K562 (cell line): ENCODE results near the gene DAAM1. TPM values are rescaled to one million over a fixed set of nuclear protein-coding genes. Genes with fewer than 3 reads are reported as not detected.

ENCODE experiments used
- ATAC-seq: fragments of 200-7000 bp; cut with Tn5 transposase; 3 replicates; pipeline ENCODE4 v1.9.1; 2020; ENCODE audit warnings: moderate library complexity
- BruUV-seq: library from RNA; stranded (reverse); fragments of 400-500 nt; replicated peaks from 2 replicates; lab custom pipeline; 2021; lab: Mats Ljungman, UMichigan
- CTCF ChIA-PET: fragments of 300-600 bp; formaldehyde crosslinking; extraction: SDS; loops from one replicate; lab custom pipeline; 2021; ENCODE audit warnings: low intra/inter-chr PET ratio; lab: Yijun Ruan, JAX
- POLR2A ChIA-PET: fragments of 300-600, 350-650 bp; sonication (Branson Sonifier 250); formaldehyde crosslinking; extraction: SDS; loops from one replicate; lab custom pipeline; 2021; ENCODE audit warnings: antibody characterized with exemption, inconsistent platforms; lab: Yijun Ruan, JAX
- DNase-seq, 4 experiments: peaks; one replicate each; pipeline versions ENCODE4 v3.0.0 to v3.0.0-alpha.2; 2011 to 2018; ENCODE audit warnings: low spot score in 3 of 4, mixed read lengths in 3 of 4; ENCODE audit errors: extremely low read depth in 1 of 4
- FAIRE-seq: peaks from 2 replicates; lab custom pipeline; 2011; peaks lifted over from hg19 to GRCh38; lab: Jason Lieb, UNC
- H2AFZ ChIP-seq: 2 replicates; pipeline ENCODE4 v1.6.0; 2011; ENCODE audit warnings: low read depth, low read length, control low read depth, inconsistent platforms
- H3K27ac ChIP-seq: fragments of 200-600 bp; 3 replicates; pipeline ENCODE4 v1.8.0; 2011; ENCODE audit warnings: low read depth, mild to moderate bottlenecking, control low read depth, inconsistent platforms, low read length, moderate library complexity, mixed read lengths; ENCODE audit errors: extremely low read depth
- H3K27me3 ChIP-seq, 2 experiments: fragments of 300-600 bp in 1 of 2; 2 replicates in 1 of 2; 3 replicates in 1 of 2; pipeline versions ENCODE4 v1.6.0 to v1.8.0; 2011; ENCODE audit warnings: inconsistent platforms in 2 of 2, low read length in 2 of 2, mild to moderate bottlenecking in 1 of 2, mixed read lengths in 1 of 2, moderate library complexity in 1 of 2; ENCODE audit not compliant: control insufficient read depth in 2 of 2, insufficient read depth in 2 of 2
- H3K36me3 ChIP-seq: fragments of 300-600 bp; 3 replicates; pipeline ENCODE4 v1.8.0; 2011; ENCODE audit warnings: mild to moderate bottlenecking, low read length, inconsistent platforms; ENCODE audit not compliant: control insufficient read depth, insufficient read depth
- H3K4me1 ChIP-seq, 2 experiments: fragments of 200-600 bp in 1 of 2; replicated peaks in 1 of 2; 2 replicates in 1 of 2; 3 replicates in 1 of 2; pipeline versions ENCODE4 v1.5.1 to v1.8.0; 2011; ENCODE audit warnings: inconsistent platforms in 2 of 2, low read length in 2 of 2, mild to moderate bottlenecking in 1 of 2, mixed read lengths in 1 of 2, moderate library complexity in 1 of 2; ENCODE audit not compliant: control insufficient read depth in 2 of 2, insufficient read depth in 2 of 2
- H3K4me2 ChIP-seq: 2 replicates; pipeline ENCODE4 v1.6.1; 2011; ENCODE audit warnings: low read length, control low read depth, inconsistent platforms, mixed read lengths; ENCODE audit not compliant: insufficient read depth
- H3K4me3 ChIP-seq: fragments of 200-600 bp; sonication (generic), shearing (Covaris generic); 2 replicates; pipeline ENCODE4 v1.5.1; 2016; ENCODE audit warnings: control low read depth, inconsistent platforms
- H3K79me2 ChIP-seq: fragments of 200-600 bp; 3 replicates; pipeline ENCODE4 v1.8.0; 2011; ENCODE audit warnings: low read length, inconsistent platforms; ENCODE audit not compliant: control insufficient read depth, insufficient read depth
- H3K9ac ChIP-seq, 2 experiments: 2 replicates each; pipeline versions ENCODE4 v1.6.0 to v1.6.1; 2011; ENCODE audit warnings: low read depth in 2 of 2, low read length in 2 of 2, control low read depth in 1 of 2, inconsistent platforms in 1 of 2, mild to moderate bottlenecking in 1 of 2, mixed read lengths in 1 of 2; ENCODE audit not compliant: insufficient read depth in 1 of 2
- H3K9me1 ChIP-seq: one replicate; pipeline ENCODE4 v1.6.0; 2011; ENCODE audit warnings: inconsistent platforms, mild to moderate bottlenecking, low read length, moderate library complexity; ENCODE audit not compliant: control insufficient read depth, insufficient read depth
- H3K9me3 ChIP-seq: replicated peaks from 2 replicates; pipeline ENCODE4 v1.5.1; 2011; ENCODE audit warnings: low read depth, low read length, inconsistent platforms; ENCODE audit not compliant: control insufficient read depth, insufficient read depth
- H4K20me1 ChIP-seq: replicated peaks from 2 replicates; pipeline ENCODE4 v1.6.1; 2011; ENCODE audit warnings: low read length, inconsistent platforms, mixed read lengths; ENCODE audit not compliant: control insufficient read depth, insufficient read depth
- FIP1L1 ChIP-seq: fragments of 200-400 bp; formaldehyde crosslinking; IDR thresholded peaks from 2 replicates; pipeline ENCODE4 v1.6.1; 2018; ENCODE audit warnings: mild to moderate bottlenecking, low read depth, low read length; ENCODE audit not compliant: poor library complexity, severe bottlenecking
- FOSL1 ChIP-seq: fragments of 200-800 bp; sonication (Bioruptor generic); conservative IDR thresholded peaks from 2 replicates; pipeline ENCODE4 v1.6.1; 2016; ENCODE audit warnings: missing genetic modification characterization, missing compliant biosample characterization
- NCOA2 ChIP-seq, 2 experiments: fragments of 450-650 bp; IDR thresholded peaks; 2 replicates each; pipeline ENCODE4 v1.6.1; 2018; ENCODE audit warnings: mild to moderate bottlenecking in 2 of 2, moderate library complexity in 1 of 2; ENCODE audit not compliant: partially characterized antibody in 2 of 2
- PCBP2 ChIP-seq: fragments of 200-400 bp; formaldehyde crosslinking; IDR thresholded peaks from 2 replicates; pipeline ENCODE4 v1.6.1; 2018; ENCODE audit warnings: low read length, low read depth, mild to moderate bottlenecking, moderate library complexity; ENCODE audit not compliant: poor library complexity, severe bottlenecking
- WGBS: fragments of 100-300 bp; shearing (Covaris generic); methylation state at CpG from one replicate; pipeline ENCODE4 v1.1.6; 2016; ENCODE audit warnings: low coverage, mixed read lengths; ENCODE audit not compliant: insufficient coverage; ENCODE audit errors: missing lambda C conversion rate; 5-methylcytosine and 5-hydroxymethylcytosine counted together
- in situ Hi-C: fragments of 300-500 bp; cut with MboI; formaldehyde crosslinking; loops from 4 replicates; pipeline ENCODE4 v1.15.0; 2018; ENCODE audit warnings: inconsistent platforms, mixed read lengths
- intact Hi-C: fragments of 100-400 bp; cut with micrococcal nuclease; formaldehyde crosslinking; loops from 2 replicates; pipeline ENCODE4 v1.14.2; 2022
- polyA plus RNA-seq, 8 experiments: library from polyadenylated mRNA; depleted of rRNA in 4 of 8; stranded (reverse) in 5 of 8; unstranded in 3 of 8; fragments of >200 nt; fragmentation: Nextera tagmentation in 2 of 8; fragmentation: Illumina TruSeq in 1 of 8; extraction: Ambion mirVana in 2 of 8; extraction: Trizol in 1 of 8; gene quantifications; 2 replicates each; pipeline versions ENCODE4 v1.2.1 to v1.2.3, GENCODE V29; 2011 to 2014; ENCODE audit warnings: inconsistent platforms in 1 of 8, missing spikeins in 1 of 8
- total RNA-seq, 7 experiments: library from RNA; depleted of rRNA in 6 of 7; stranded (reverse); fragments of >200 nt in 6 of 7; fragmentation: Illumina TruSeq in 2 of 7; extraction: Trizol in 2 of 7; gene quantifications; 2 replicates each; pipeline versions ENCODE4 v1.2.1 to v1.2.3, GENCODE V29; 2011 to 2021; ENCODE audit warnings: low replicate concordance in 1 of 7
- TF ChIP-seq, protein P1 (sequence below): conservative IDR thresholded peaks from 2 replicates; pipeline ENCODE4 v1.6.1; 2011; ENCODE audit warnings: low read depth, mild to moderate bottlenecking, low read length; ENCODE audit not compliant: control insufficient read depth
- TF ChIP-seq, protein P2 (sequence below), 2 experiments: IDR thresholded peaks; 2 replicates each; pipeline ENCODE4 v1.6.1; 2011; ENCODE audit warnings: borderline replicate concordance in 1 of 2, control low read depth in 1 of 2, low read depth in 1 of 2, low read length in 1 of 2, mild to moderate bottlenecking in 1 of 2, mixed read lengths in 1 of 2, moderate library complexity in 1 of 2; ENCODE audit not compliant: insufficient read depth in 1 of 2, insufficient read length in 1 of 2, poor library complexity in 1 of 2, severe bottlenecking in 1 of 2; ENCODE audit errors: extremely low read depth in 1 of 2
- TF ChIP-seq, protein P3 (sequence below), 2 experiments: fragments of 450-650 bp in 1 of 2; sonication (generic) in 1 of 2; formaldehyde crosslinking in 1 of 2; IDR thresholded peaks in 1 of 2; conservative IDR thresholded peaks in 1 of 2; 2 replicates each; pipeline versions ENCODE4 v1.6.1 to v1.8.1; 2016 to 2023; ENCODE audit warnings: mild to moderate bottlenecking in 2 of 2, moderate library complexity in 2 of 2, inconsistent platforms in 1 of 2, missing genetic modification reagents in 1 of 2

The DAAM1 gene
- total and polyA plus RNA-seq, 9 of the 15 experiments (the other 6 are each of a cell fraction or from before 2014, with no cell fraction given) = 3.6 to 11.6 (median 6.7) TPM

GRCh38 chr14:59207506-59207933, 19.1 kb downstream of the DAAM1 start:
- Histone ChIP-seq H3K36me3 (no peaks in the 10 kb centered on the region), H3K4me1 (no peaks in the 10 kb centered on the region), H3K9me3 (no peaks in the 10 kb centered on the region), H3K4me2 (no peak overlapping the region), H2AFZ (no peak overlapping the region), H3K27ac (no peak overlapping the region), H3K9ac (no peak overlapping the region), H3K27me3 (no peaks in the 10 kb centered on the region), H4K20me1 (no peaks in the 10 kb centered on the region), H3K79me2 (no peaks in the 10 kb centered on the region), H3K4me3 (no peak overlapping the region), H3K9me1 (no peaks in the 10 kb centered on the region)
- ATAC-seq = no peak
- FAIRE-seq = no peak
- intact Hi-C loops (no loop called here), in situ Hi-C loops (no loop called here)
- no peak for DNase-seq
- POLR2A ChIA-PET = no interaction called here
- BruUV-seq = no TSS peak
- WGBS = 58% methylated on average over 5 of the region's 5 CpGs
- TF ChIP-seq, protein P1, sequence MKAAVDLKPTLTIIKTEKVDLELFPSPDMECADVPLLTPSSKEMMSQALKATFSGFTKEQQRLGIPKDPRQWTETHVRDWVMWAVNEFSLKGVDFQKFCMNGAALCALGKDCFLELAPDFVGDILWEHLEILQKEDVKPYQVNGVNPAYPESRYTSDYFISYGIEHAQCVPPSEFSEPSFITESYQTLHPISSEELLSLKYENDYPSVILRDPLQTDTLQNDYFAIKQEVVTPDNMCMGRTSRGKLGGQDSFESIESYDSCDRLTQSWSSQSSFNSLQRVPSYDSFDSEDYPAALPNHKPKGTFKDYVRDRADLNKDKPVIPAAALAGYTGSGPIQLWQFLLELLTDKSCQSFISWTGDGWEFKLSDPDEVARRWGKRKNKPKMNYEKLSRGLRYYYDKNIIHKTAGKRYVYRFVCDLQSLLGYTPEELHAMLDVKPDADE = no peak
- no peak for TF ChIP-seq FIP1L1
- CTCF ChIA-PET = no interaction called here

DNA sequence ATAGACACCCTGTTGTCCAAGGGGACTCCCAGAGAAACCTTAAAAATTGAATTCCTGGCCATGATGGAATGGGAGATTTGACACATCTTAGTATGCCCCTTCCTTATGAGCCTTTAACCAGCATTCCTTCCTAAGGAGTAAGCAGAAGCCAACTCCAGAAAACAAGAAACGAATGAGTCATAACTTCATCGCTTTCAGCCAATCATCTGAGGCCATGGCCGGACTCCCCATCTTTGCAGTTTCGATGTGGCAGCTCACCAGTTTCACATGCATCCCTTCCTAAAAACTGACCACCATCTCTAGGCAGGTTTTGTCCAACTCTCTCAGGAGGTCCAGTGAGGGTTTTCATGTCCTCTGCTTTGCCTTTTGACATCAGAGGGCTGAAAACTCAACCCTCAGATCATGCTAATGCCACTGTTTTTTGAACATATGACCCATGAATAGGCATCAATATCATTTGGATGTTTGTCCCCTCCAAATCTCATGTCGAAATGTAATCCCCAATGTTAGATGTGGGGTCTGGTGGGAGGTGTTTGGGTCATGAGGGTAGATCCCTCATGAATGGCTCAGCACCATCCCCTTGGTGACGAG, 19.9 kb downstream of the DAAM1 start:
- 42% methylated on average over 6 of the region's 6 CpGs for WGBS
- FAIRE-seq (peak; percentile 56), DNase-seq (peak in 3 of 4 experiments; percentile 11 to 23 (median 14)), ATAC-seq (peak; percentile 45; the same call in 2 of the 3 replicates)
- Histone ChIP-seq H3K4me3 (no peak overlapping the region), H2AFZ (no peak overlapping the region), H3K36me3 (no peaks in the 10 kb centered on the region), H3K9ac (no peak overlapping the region), H4K20me1 (no peaks in the 10 kb centered on the region), H3K27ac (no peak overlapping the region), H3K9me1 (no peaks in the 10 kb centered on the region), H3K79me2 (no peaks in the 10 kb centered on the region), H3K4me2 (no peak overlapping the region; the same call in 1 of the 2 replicates), H3K4me1 (no peaks in the 10 kb centered on the region), H3K27me3 (no peaks in the 10 kb centered on the region), H3K9me3 (no peaks in the 10 kb centered on the region)
- POLR2A ChIA-PET = interaction anchor here (0.7 kb wide), 1 partner anchor 66 kb away, joined by 3 read pairs; no protein-coding TSS in a partner anchor
- intact Hi-C loops (no loop called here), in situ Hi-C loops (no loop called here)
- BruUV-seq = no TSS peak
- CTCF ChIA-PET = no interaction called here
- TF ChIP-seq, protein P2, sequence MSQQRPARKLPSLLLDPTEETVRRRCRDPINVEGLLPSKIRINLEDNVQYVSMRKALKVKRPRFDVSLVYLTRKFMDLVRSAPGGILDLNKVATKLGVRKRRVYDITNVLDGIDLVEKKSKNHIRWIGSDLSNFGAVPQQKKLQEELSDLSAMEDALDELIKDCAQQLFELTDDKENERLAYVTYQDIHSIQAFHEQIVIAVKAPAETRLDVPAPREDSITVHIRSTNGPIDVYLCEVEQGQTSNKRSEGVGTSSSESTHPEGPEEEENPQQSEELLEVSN (IDR thresholded peaks at IDR 0.05; ENCODE audit: borderline replicate concordance in 1 of 2, extremely low read depth in 1 of 2, insufficient read depth in 1 of 2, insufficient read length in 1 of 2, low read depth in 1 of 2, low read length in 1 of 2, poor library complexity in 1 of 2, severe bottlenecking in 1 of 2) = no peak
- TF ChIP-seq, protein P3, sequence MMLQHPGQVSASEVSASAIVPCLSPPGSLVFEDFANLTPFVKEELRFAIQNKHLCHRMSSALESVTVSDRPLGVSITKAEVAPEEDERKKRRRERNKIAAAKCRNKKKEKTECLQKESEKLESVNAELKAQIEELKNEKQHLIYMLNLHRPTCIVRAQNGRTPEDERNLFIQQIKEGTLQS (IDR thresholded peaks at IDR 0.05) = peak; percentile 40
- TF ChIP-seq, protein P3 (CRISPR knock-in tag; conservative IDR thresholded peaks at IDR 0.05) = no peak
- no peak for TF ChIP-seq PCBP2
- TF ChIP-seq FOSL1 = 0 out of 2 replicates have a peak, but pooled peaks have one; percentile 28
- TF ChIP-seq NCOA2 (IDR thresholded peaks at IDR 0.05; ENCODE audit: partially characterized antibody in 2 of 2) = no peak
